ENCODE results near the gene CDK5RAP3.
"Not testable (repeated sequence)": the region's sequence is repeated elsewhere in the genome, so short reads cannot be mapped to it uniquely, and the experiment has no call there.

Gene CDK5RAP3

GRCh38 chr17:47929218-47930000, 41.5 kb upstream of the CDK5RAP3 start:
- Histone ChIP-seq H3K4me1 (no peaks in the 10 kb centered on the region), H3K9me3 (no peaks in the 10 kb centered on the region), H3K4me3 (ENCODE audit: low read depth, low read length) (no peak overlapping the region), H3K36me3 (peaks cover 13% of the 10 kb centered on the region), H3K27me3 (no peaks in the 10 kb centered on the region)
- no peak for TF ChIP-seq CTCF (IDR thresholded peaks at IDR 0.05; ENCODE audit: low read depth, low read length)
- DNase-seq = no peak

GRCh38 chr17:47931848-47932247, 39.1 kb upstream of the CDK5RAP3 start:
- Histone ChIP-seq H3K9me3 (no peaks in the 10 kb centered on the region), H3K4me3 (ENCODE audit: low read depth, low read length) (no peak overlapping the region), H3K4me1 (no peaks in the 10 kb centered on the region), H3K27me3 (no peaks in the 10 kb centered on the region), H3K36me3 (no peaks in the 10 kb centered on the region; the same call in none of the 2 replicates)
- no peak for DNase-seq
- TF ChIP-seq CTCF (IDR thresholded peaks at IDR 0.05; ENCODE audit: low read depth, low read length) = no peak

GRCh38 chr17:47934856-47935255, 36.1 kb upstream of the CDK5RAP3 start:
- no peaks in the 10 kb centered on the region for H3K9me3 ChIP-seq
- TF ChIP-seq CTCF (IDR thresholded peaks at IDR 0.05; ENCODE audit: low read depth, low read length) = no peak
- no peaks in the 10 kb centered on the region for H3K4me1 ChIP-seq
- no peak for DNase-seq
- H3K4me3 ChIP-seq (ENCODE audit: low read depth, low read length) = no peak overlapping the region
- no peaks in the 10 kb centered on the region for H3K27me3 ChIP-seq
- H3K36me3 ChIP-seq = no peaks in the 10 kb centered on the region; the same call in 1 of the 2 replicates

GRCh38 chr17:47935468-47935867, 35.4 kb upstream of the CDK5RAP3 start:
- DNase-seq = not testable (repeated sequence)

GRCh38 chr17:47935961-47936360, 35.0 kb upstream of the CDK5RAP3 start:
- no peak for DNase-seq
- Histone ChIP-seq H3K36me3 (no peaks in the 10 kb centered on the region), H3K27me3 (no peaks in the 10 kb centered on the region), H3K4me3 (ENCODE audit: low read depth, low read length) (no peak overlapping the region), H3K4me1 (no peaks in the 10 kb centered on the region), H3K9me3 (0 out of 2 replicates have a peak, but pooled peaks cover 3% of the 10 kb centered on the region)
- TF ChIP-seq CTCF (IDR thresholded peaks at IDR 0.05; ENCODE audit: low read depth, low read length) = no peak

More at GRCh38 chr17:47935468-47935867, 35.4 kb upstream of the CDK5RAP3 start:
- H3K4me3 ChIP-seq (ENCODE audit: low read depth, low read length); H3K27me3 ChIP-seq; H3K36me3 ChIP-seq; H3K9me3 ChIP-seq; H3K4me1 ChIP-seq: not testable (repeated sequence)

GRCh38 chr17:47937941-47938340, 33.0 kb upstream of the CDK5RAP3 start:
- H3K27me3 ChIP-seq = no peaks in the 10 kb centered on the region
- no peak for DNase-seq
- TF ChIP-seq CTCF (IDR thresholded peaks at IDR 0.05; ENCODE audit: low read depth, low read length) = no peak
- H3K4me3 ChIP-seq (ENCODE audit: low read depth, low read length) = no peak overlapping the region
- H3K36me3 ChIP-seq = no peaks in the 10 kb centered on the region
- H3K9me3 ChIP-seq = 0 out of 2 replicates have a peak, but pooled peaks cover 4% of the 10 kb centered on the region
- no peaks in the 10 kb centered on the region for H3K4me1 ChIP-seq

Data from BE2C (cell line).